Ishikawa (cell line): ENCODE measurements around the gene GTF2F1.
A peak's percentile ranks its signal among the peaks of the same experiment; 100 is the strongest.

Source experiments
- CEBPB ChIP-seq: IDR thresholded peaks from 2 replicates; pipeline ENCODE4 v1.6.1; 2012
- CREB1 ChIP-seq: IDR thresholded peaks from 2 replicates; pipeline ENCODE4 v1.6.1; 2012; ENCODE audit warnings: low read depth
- EGR1 ChIP-seq: IDR thresholded peaks from 2 replicates; pipeline ENCODE4 v1.6.1; 2012
- EP300 ChIP-seq: IDR thresholded peaks from 2 replicates; pipeline ENCODE4 v1.6.1; 2012; ENCODE audit warnings: borderline replicate concordance
- FOXM1 ChIP-seq: IDR thresholded peaks from 2 replicates; pipeline ENCODE4 v1.6.1; 2012; ENCODE audit warnings: low read depth, borderline replicate concordance
- NFIC ChIP-seq: IDR thresholded peaks from 2 replicates; pipeline ENCODE4 v1.6.1; 2012
- RAD21 ChIP-seq: IDR thresholded peaks from 2 replicates; pipeline ENCODE4 v1.6.1; 2012; ENCODE audit warnings: low read depth
- REST ChIP-seq: IDR thresholded peaks from 2 replicates; pipeline ENCODE4 v1.6.1; 2012; ENCODE audit warnings: low read depth, mild to moderate bottlenecking
- TAF1 ChIP-seq: IDR thresholded peaks from 2 replicates; pipeline ENCODE4 v1.6.1; 2012; ENCODE audit warnings: low read depth, mild to moderate bottlenecking
- TCF12 ChIP-seq: IDR thresholded peaks from 2 replicates; pipeline ENCODE4 v1.6.1; 2012; ENCODE audit warnings: low read depth
- TEAD4 ChIP-seq: IDR thresholded peaks from 2 replicates; pipeline ENCODE4 v1.6.1; 2012
- USF1 ChIP-seq: IDR thresholded peaks from 2 replicates; pipeline ENCODE4 v1.6.1; 2012
- YY1 ChIP-seq: IDR thresholded peaks from 2 replicates; pipeline ENCODE4 v1.6.1; 2012; ENCODE audit warnings: low read depth
- ZBTB7A ChIP-seq: IDR thresholded peaks from 2 replicates; pipeline ENCODE4 v1.6.1; 2012; ENCODE audit warnings: low read depth
- TF ChIP-seq, protein P1 (sequence below): IDR thresholded peaks from 2 replicates; pipeline ENCODE4 v1.6.1; 2012

Gene GTF2F1

DNA sequence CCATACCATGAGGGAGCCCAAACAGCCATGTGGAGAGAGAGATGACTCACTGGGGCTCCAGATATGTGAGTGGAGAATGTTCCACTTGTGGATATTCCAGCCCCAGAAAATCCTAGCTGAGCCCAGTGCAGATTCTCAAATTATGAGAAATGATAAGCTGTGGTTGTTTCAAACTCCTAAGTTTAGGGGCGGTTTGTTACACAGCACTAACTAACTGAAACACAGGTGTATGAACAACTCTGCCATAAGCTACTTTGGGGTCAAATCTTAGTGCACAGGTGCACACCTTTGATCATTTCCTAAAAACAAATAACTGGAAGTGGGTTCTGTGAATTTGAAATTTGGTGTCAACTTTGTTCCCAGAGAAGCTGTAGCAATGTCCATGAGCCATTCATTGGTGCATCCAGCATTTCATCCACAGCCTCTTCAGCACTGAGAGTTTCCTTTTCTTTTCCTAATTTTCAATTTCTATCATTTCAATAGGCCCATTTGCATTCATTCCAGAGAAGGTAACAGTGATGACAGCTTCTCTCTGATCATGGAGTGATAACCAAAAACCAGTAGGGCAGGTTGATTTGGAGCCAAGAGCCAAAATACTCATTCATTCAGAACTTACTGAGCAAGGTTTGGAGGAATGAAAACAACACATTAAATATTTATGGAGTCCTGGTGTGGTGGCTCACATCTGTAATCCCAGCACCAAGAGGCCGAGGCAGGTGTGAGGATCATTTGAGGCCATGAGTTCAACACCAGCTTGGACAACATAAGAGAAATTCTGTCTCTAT lies 40.4 kb downstream of the GTF2F1 start:
- TF ChIP-seq RAD21 (no peak), TEAD4 (no peak), CEBPB (no peak), NFIC (no peak), FOXM1 (no peak), ZBTB7A (no peak), USF1 (no peak), REST (no peak), EGR1 (no peak), TCF12 (no peak), YY1 (no peak), EP300 (no peak), TAF1 (no peak)
- TF ChIP-seq, protein P1, sequence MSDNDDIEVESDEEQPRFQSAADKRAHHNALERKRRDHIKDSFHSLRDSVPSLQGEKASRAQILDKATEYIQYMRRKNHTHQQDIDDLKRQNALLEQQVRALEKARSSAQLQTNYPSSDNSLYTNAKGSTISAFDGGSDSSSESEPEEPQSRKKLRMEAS, result no peak

- TF ChIP-seq TEAD4 (no peak), TAF1 (no peak), NFIC (no peak), RAD21 (no peak), FOXM1 (no peak), CEBPB (no peak), YY1 (no peak), ZBTB7A (no peak)
- TF ChIP-seq, protein P1, result no peak
Measured at GRCh38 chr19:6350688-6351087, 42.3 kb downstream of the GTF2F1 start.

GRCh38 chr19:6343462-6343861 lies 49.5 kb downstream of the GTF2F1 start:
- no peak for TF ChIP-seq EGR1
- peak; percentile 63 for TF ChIP-seq USF1
- no peak for TF ChIP-seq FOXM1

DNA sequence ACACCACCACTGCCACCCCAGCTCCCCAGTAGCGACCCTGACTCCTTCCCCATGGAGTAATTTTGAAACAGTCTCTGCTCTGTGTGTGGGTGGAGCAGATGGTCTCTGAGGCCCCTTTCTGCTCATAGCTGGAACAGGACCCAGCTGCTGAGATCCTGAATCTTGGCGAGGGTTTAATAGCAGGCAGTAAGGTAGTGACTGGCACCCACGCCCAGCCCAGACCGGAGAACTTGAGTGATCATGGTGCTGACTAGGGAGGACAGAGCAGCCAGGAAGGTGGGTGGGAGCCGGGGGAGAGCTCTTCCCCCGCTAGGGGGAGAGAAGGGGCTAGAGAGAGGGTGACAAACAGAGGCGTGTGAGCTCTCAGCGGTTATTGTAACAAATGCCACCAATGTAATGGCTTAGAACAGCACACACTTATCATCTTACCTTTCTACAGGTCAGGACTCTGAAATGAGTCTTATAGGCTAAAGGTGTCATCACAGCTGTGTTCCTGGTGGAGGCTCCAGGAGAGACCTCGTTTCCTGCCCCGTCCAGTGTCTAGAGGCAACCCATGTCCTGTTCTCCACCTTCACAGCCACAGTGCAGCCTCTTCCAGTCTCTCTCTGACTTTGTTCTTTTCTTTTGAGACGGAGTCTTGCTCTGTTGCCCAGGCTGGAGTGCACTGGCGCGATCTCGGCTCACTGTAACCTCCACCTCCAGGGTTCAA lies 52.3 kb downstream of the GTF2F1 start:
- no peak for TF ChIP-seq REST
- no peak for TF ChIP-seq TCF12
- TF ChIP-seq USF1, result no peak

DNA sequence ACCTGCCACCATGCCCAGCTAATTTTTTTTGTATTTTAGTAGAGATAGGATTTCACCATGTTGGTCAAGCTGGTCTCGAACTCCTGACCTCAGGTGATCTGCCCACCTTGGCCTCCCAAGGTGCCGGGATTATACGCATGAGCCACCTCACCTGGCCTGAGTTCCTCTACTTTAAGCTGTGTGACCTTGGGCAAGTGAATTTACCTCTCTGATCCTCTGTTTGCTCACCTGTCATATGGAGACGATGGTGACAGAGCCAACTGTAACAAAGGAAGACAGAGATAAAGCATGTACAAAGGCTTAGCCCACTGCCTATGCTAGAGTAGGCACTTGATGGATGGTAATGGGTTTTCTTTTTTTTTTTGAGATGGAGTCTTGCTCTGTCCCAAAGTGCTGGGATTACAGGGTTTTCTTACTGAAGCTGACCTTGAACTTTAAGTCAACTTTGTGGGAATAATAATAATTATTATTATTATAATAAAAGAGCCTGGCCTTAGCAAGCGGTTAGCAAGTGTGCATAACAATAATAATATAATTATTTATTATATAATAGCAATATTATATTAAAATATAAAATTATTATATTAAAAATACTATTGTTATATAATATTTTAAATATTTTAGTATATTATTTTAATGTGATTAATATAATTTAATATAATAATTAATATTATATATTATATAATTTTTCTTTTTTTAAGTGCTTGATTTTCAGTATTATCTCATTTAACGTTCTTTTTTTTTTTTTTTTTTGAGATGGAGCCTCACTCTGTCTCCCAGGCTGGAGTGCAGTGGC lies 58.3 kb downstream of the GTF2F1 start:
- no peak for TF ChIP-seq YY1
- TF ChIP-seq USF1, result no peak
- TF ChIP-seq NFIC, result no peak
- TF ChIP-seq, protein P1, result no peak
- no peak for TF ChIP-seq RAD21
- TF ChIP-seq CREB1, result no peak
- no peak for TF ChIP-seq FOXM1
- no peak for TF ChIP-seq TEAD4
- TF ChIP-seq ZBTB7A, result no peak
- TF ChIP-seq EGR1, result no peak
- TF ChIP-seq TCF12, result no peak
- TF ChIP-seq REST, result no peak
